Fibroblast of lung (primary cell): ENCODE data around the gene ACTR2.

ENCODE experiments used
- EZH2 ChIP-seq: IDR thresholded peaks from 2 replicates; pipeline ENCODE4 v1.5.1; 2012; ENCODE audit warnings: low read length, control low read depth, mild to moderate bottlenecking; ENCODE audit errors: missing control alignments
- TF ChIP-seq, protein P1 (sequence below), 2 donors: IDR thresholded peaks in 1 of 2; conservative IDR thresholded peaks in 1 of 2; 1 replicate in 1 of 2; 2 replicates in 1 of 2; pipeline ENCODE4 v1.5.1; 2011 to 2012; ENCODE audit warnings: low read length in 2 of 2, control low read depth in 1 of 2, inconsistent platforms in 1 of 2, low read depth in 1 of 2, mild to moderate bottlenecking in 1 of 2

- TF ChIP-seq, protein P1, sequence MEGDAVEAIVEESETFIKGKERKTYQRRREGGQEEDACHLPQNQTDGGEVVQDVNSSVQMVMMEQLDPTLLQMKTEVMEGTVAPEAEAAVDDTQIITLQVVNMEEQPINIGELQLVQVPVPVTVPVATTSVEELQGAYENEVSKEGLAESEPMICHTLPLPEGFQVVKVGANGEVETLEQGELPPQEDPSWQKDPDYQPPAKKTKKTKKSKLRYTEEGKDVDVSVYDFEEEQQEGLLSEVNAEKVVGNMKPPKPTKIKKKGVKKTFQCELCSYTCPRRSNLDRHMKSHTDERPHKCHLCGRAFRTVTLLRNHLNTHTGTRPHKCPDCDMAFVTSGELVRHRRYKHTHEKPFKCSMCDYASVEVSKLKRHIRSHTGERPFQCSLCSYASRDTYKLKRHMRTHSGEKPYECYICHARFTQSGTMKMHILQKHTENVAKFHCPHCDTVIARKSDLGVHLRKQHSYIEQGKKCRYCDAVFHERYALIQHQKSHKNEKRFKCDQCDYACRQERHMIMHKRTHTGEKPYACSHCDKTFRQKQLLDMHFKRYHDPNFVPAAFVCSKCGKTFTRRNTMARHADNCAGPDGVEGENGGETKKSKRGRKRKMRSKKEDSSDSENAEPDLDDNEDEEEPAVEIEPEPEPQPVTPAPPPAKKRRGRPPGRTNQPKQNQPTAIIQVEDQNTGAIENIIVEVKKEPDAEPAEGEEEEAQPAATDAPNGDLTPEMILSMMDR (conservative IDR thresholded peaks at IDR 0.05 in 1 of 2, IDR thresholded peaks at IDR 0.05 in 1 of 2; ENCODE audit: low read depth in 1 of 2, low read length in 2 of 2): no peak
- TF ChIP-seq EZH2: no peak
These were observed 65.7 kb downstream of the ACTR2 start for GRCh38 chr2:65293376-65293775.
